8988T (cell line): ENCODE data around the gene PLAGL2.

Experiments
- DNase-seq: peaks from one replicate; pipeline ENCODE4 v3.0.0; 2011

PLAGL2 gene

DNA sequence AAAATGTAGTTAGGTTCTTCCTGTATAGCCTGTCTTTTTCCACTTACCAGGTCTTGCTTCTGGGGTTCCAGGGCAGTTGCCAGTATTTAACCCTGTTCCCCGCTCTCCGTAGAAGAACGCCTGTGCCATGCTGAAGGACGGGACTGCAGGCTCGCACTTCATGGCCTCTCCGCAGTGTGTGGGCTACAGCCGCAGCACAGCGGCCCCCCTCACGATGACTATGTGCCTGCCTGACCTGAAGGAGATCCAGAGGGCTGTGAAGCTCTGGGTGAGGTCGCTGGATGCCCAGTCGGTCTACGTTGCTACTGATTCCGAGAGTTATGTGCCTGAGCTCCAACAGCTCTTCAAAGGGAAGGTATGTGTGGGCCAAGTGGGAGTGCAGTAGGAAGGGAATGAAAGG is 23.2 kb upstream of the PLAGL2 start:
- no peak for DNase-seq

DNA sequence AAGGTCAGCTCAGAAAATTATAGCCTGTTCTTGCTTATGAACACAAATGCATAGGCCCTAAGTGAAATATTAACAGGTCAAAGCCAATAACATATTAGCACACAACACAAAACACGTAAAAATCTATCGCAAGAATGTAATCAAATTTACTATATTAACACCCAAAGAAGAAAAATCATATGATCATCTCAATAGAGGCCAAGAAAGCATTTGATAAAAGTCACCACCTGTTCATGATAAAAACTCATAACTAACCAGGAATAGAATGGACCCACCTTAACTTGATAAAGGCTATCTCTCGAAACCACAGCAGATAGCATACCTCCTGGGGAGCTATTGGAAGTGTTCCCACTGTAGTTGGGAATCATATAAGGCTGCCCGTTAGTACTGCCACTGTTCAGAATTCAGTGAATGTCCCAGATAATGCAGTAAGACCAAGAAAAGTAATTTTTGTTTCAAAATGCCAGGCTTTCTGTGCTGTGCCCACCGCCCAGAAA is 21.8 kb upstream of the PLAGL2 start:
- DNase-seq: no peak

DNA sequence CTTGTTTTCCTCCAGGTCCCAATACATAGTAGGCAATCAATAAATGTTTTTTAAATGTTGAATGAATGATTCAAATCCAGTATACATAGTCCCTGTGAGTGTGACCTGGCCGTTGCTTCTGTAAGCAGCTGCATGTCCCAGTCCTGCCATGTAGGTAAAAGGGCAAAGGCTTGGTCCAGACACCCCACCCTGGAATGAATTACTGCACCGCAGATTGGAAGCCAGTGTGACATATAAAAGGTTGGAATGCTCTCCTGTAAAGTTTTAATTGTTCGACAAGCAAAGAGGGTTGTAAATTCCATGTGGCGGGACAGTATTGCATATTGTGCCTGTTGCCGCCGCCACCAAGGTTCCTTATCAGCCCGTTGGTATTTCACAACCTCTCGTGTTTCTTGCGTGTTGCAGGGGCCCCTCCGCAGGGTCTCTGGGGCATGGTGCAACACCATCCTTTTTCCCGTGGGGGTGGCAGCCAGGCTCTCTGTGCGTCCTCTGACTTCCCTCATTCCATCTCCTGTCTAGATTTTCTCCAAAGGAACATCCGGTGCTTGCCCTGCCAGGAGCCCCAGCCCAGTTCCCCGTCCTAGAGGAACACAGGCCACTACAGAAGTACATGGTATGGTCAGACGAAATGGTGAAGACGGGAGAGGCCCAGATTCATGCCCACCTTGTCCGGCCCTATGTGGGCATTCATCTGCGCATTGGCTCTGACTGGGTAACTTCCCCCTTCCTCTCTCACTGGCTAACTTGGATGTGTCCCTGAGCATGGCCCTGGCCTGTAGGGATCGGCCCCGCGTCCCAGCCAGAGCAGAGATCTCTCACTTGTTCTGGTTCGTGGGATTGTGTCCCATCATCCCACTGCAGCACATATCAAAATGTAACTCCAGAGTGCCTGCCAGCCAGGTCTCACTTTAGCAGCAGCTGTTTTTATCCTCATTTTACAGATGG is 20.5 kb upstream of the PLAGL2 start:
- no peak for DNase-seq

DNA sequence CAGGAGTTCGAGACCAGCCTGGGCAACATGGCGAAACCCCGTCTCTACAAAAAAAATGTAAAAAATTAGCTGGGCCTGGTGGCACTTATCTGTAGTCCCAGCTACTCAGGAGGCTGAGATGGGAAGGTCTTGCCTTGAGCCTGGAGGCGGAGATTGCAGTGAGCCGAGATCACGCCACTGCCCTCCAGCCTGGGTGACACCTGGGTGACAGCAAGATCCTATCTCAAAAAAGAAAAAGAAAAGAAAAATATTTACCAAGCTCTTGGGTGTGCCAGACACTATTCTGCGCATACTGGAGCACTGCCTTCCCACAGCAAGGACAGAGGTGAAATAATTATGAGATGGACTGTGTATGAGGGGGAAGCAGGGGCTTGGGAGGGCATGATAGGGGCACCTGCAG is 19.8 kb upstream of the PLAGL2 start:
- DNase-seq: no peak

DNA sequence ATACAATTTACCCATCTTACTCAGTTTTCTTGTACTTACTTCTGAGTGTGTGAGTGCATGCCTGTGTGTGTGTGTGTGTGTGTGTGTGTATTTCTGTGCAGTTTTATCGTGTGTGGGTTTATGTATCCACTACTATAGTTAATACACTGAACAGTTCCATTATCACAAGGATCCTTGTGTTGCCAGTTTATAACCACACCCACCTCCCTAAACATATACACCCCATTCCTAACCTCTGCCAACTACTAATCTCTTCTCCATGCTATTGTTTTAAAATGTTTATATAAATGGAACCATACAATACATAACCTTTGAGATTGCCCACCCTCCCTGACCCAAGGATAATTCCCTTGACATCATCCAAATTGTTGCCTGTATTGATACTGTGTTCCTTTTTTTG is 18.8 kb upstream of the PLAGL2 start:
- DNase-seq: no peak

DNA sequence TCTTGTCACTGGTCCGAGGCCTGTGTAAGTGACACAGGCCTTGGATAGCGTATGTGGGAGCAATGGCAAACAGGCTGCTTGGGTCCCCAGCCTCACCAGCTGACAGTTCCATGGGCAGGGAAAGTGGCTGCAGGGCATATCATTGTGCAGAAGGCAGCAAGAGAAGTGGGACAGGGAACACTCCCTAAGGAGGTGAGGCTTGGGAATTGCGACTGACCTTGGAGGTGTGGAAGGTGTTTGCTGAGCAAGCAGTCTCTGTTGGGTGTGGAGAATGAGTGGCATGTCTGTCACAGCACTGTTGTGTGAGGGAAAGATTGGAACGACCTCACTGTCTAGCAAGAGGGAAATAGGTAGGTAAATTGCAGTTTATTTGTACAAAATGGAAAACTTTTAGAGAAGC is 16.9 kb upstream of the PLAGL2 start:
- DNase-seq: no peak

DNA sequence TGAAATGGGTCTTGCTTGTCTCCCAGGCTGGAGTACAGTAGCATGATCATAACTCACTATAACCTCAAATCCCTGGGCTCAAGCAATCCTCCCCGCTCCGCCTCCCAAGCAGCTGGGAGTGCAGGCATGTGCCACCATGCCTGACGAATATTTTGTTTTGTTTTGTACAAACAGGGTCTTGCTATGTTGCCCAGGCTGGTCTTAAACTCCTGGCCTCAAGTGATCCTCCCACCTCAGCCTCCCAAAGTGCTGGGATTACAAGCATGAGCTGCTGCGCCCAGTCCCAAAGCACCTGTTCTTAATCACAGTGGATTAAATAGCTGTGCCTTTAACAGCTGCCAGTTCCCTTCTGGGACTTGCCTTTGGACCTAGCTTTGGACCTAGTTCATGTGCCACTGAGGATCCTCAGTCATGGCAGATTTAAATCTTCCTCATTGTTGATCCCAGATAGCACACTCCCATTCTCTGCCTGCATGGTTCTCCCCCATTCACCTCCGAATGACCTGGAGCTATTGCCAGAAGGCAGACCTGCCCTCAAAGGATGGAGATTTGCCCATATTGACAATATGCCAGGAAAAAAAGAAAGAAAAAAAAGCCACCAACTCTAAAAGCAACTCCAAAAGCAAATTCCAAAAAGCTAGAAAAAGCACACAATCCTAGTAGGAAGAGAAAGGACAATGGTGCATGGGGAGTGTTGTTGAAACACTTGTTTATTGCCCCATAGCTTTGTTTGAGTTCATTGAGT is 10.8 kb upstream of the PLAGL2 start:
- DNase-seq: no peak

DNA sequence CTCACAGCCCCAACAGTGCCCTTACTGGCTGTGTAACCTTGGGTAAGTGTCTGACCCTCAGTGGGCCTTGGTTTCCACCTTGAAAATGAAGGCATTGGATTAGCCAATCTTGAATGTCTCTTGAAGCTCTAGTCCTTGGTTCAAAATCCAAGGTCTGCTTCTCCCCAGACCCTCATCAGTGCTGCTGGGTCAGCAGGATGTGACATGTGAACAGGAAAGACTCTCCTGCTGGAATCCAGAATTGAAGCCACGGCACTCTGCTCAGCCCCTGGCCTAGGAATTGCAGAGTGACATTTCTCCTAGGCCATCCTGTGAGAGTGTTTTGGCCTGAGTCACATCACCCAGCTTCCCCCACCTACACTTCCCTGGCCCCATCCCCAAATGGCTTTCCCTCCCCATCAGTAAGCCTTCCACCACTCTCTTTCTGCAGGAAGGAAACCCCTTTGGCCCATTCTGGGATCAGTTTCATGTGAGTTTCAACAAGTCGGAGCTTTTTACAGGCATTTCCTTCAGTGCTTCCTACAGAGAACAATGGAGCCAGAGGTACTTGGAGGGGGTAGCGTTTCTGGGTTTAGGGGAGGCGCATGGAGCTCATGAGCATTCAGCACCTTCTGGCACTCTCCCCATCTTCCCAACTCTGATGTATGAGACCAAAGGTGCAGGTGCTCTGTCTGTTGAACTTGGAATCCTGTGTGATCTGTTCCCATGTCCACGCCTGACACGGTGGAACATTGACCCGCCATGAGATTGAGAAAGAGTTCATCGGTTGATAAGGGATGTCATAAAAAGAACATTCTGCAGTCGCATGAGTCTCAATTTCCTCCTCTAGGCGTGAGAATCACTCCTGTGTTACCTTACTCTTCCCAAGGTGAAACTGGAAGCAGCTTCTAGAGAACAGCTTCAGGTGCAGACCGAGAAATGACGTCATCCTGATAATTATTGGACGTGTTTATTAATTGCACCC is 8.9 kb upstream of the PLAGL2 start:
- DNase-seq: no peak

DNA sequence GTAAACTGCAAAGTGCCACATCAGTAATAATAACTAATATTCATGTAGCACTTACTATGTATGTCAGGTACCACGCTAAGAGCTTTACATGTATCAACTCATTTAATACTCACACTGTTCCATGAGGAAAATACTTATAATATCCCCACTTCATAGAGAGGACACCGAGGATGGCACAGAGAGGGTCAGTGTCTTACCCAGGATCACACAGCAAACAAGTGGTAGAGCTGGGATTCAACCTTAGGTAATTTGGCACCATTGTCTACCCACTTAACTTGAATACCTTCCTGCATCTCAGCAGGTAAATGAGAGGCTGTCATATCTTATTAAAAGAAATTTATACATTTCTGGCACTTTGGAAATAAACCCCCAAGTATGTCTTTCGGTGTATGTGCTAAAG is 8.2 kb upstream of the PLAGL2 start:
- no peak for DNase-seq

DNA sequence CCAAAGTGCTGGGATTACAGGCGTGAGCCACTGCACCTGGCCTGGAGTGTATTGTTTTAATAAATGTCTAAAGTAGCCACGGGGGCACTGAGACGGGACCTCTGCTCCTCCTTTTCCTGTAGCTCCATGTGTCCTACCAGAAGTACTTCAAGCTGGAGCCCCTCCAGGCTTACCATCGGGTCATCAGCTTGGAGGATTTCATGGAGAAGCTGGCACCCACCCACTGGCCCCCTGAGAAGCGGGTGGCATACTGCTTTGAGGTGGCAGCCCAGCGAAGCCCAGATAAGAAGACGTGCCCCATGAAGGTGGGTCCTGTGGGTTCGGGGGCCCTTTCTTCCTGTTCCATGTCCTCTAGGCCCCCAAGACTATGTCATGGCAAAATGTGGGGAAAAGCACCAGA is 7.6 kb upstream of the PLAGL2 start:
- DNase-seq: no peak

DNA sequence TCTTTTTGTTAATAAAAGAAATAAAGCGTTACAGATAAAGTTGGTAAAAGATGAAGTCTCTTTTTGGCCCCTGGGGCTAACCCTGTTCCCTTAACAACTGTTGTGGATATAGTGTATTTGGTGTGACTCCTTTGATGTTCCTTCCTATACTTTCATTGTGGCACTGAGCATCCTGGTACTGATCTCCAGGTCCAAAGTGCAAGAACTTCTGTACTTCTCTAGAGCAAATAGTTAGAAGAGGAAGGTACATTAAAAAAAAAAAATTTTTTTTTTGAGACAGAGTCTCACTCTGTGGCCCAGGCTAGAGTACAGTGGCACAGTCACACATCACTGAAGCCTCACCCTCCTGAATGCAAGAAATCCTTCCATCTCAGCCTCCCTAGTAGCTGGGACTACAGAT is 6.3 kb upstream of the PLAGL2 start:
- DNase-seq: no peak

DNA sequence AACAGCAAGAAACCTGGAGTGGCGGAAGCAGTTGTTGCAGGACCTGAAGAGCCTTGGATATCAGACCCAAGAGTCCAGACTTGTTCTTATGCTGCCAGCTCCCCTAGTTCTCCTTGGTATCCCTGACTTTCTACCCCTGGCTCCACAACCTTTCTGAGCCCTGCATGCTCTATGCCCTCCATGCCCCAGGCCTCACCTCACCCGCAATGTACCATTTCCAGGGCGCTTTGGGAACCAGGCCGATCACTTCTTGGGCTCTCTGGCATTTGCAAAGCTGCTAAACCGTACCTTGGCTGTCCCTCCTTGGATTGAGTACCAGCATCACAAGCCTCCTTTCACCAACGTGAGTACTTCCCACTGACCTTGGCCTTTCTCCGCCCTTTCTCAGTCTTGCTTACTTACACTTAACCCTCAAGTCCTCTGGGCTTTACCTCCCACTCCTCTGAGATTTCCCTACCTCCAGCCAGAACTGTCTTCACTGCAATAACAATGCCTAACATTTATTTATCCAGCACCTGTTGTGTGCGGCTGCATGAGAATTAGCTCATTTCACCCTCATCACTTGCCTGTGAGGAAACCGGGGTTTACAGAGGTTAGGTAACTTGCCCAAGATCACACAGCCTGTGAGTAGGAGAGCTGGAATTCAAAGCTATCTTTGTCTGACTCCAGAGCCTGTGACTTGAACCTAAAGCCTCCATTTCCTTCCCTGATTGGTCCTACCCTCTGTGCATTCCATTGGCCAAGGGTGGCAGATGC is 2.5 kb upstream of the PLAGL2 start:
- no peak for DNase-seq

DNA sequence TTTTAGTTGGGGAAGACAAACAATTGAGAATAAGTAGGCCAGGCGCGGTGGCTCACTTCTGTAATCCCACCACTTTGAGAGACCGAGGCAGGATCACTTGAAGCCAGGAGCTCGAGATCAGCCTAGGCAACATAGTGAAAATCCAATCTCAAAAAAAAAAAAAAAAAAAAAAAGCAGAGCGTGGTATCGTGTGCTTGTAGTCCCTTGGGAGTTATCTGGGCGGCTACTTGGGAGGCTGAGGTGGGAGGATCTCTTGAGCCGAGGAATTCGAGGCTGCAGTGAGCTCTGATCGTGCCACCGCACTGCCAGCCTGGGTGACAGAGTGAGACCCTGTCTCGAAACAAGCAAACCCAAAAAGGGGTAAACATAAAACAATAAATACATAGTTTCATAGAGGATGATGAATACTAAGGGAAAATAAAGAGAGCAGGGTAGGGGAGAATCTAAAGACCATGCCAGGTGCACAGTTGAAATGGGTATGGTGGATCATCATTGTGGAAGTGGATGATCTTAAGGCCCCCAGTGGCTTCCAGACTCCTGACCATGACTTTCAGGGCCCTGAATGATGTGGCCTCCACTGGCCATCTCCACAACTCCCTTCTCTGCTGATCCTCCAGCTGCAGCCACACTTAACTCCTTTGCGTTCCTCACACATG is 1.1 kb upstream of the PLAGL2 start:
- no peak for DNase-seq

DNA sequence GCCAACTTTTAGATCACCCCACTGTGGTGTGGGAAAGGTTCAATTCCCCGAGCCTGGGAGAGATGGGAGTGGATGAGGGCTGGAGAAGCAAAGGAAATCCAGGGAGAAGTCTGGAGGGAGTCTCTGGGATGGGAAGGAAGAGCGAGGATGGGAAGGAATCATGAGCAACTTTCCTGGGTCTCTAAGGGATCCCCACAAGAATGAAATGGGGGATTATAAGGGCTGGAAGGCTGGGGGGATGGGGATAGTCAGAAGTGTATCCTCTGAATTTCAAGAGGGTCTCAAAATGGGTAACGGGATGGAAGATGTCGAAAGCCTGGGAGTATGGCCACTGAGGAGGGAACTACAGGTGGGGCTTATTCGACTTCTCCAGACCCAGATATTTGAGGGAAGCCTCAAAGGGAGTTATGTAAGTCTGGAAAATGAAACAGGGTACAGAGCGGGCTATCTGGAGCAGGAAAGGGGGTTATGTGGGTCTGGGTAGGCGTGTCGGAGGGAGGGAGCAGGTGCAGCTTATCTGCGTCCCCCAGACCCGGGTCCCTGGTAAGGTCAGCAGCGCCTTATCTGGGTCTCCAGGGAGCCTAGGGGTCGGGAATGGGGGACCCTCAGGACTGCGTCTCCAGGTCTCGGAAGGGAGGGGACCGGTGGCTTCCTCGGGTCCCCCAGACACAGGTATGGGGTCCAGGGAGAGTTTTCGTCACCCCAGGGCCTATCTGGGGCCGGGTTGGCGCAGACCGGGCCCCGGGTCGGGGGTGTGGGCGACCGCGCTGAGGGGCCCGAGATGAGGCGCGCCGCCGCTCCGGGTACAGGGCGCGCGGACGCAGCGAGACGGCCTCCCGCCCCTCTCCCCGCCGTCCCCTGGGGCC is 550 bp downstream of the PLAGL2 start:
- no peak for DNase-seq

DNA sequence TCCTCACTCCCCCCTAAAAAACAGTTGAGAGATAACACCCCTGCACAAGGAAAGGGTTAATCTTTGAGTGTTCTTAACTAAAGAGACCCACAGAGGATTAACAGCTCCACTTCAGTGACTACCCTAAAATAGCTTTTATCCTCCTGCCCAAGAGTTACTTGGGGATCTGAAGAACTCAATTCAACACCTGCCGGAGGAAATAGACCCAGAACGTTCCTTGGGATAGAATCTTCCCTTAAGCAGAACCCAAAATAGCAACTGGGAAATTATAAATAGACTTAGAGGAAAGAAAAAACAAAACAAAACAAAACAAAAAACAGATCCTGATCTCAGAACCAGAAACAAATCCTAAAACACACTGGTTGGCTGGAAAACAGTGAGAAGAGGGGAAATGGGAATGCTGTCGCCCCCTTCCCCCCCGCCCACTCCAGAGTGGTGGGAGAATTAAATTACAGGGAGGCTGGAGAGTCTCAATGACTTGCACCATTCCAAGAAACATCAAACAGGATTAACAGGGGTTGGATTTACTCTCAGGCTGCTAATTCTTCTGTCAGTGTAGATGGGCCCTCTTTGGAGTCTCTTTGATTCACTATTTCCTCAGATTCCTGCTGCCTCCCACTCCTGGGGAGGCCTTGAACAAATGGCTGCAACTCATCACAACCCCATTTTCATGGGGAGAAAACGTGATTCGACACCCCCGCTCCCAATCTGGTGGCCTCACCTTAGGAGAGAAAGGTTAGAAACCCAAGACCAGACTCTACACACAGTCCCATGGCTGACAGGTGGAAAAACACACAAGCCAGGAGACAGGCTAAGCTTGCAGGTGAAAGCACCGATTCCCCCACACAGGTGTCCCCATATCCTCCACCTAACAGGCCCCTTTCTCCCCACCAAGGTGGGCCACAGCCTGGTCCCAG is 1.4 kb downstream of the PLAGL2 start:
- no peak for DNase-seq

DNA sequence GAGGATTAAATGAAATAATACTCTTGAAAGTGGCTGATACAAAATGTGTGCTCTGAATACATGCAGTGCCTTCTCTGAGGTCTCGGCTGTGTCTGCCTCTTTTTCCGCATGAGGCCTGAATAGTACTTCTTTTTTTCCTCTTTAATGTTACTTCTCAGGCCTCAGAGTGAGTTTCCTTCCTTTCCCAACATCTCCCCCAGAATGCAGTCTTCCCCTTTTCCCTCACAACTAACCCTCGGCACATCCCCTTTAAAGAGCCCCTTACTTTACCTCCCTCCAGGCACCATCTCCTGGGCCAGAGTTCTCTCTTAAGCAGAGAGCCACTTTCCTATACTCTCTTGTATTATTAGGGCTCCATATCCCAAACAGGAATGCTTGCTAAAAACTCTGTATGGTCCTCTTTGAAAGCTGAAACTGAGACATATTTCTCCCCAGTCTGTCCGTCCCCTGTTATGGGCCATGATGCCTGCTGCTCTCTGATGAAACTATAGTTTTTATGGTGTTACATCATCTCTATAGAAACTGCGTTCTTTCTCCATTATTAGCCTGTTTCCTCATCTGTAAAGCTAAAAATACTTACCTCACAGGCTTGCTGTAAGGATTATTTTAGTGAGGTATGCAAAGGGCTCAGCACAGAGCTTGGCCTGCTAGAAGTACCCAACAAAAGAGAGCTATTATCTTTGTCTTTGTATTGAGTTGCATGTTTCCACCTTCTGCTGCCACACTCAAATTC is 2.3 kb downstream of the PLAGL2 start:
- no peak for DNase-seq

DNA sequence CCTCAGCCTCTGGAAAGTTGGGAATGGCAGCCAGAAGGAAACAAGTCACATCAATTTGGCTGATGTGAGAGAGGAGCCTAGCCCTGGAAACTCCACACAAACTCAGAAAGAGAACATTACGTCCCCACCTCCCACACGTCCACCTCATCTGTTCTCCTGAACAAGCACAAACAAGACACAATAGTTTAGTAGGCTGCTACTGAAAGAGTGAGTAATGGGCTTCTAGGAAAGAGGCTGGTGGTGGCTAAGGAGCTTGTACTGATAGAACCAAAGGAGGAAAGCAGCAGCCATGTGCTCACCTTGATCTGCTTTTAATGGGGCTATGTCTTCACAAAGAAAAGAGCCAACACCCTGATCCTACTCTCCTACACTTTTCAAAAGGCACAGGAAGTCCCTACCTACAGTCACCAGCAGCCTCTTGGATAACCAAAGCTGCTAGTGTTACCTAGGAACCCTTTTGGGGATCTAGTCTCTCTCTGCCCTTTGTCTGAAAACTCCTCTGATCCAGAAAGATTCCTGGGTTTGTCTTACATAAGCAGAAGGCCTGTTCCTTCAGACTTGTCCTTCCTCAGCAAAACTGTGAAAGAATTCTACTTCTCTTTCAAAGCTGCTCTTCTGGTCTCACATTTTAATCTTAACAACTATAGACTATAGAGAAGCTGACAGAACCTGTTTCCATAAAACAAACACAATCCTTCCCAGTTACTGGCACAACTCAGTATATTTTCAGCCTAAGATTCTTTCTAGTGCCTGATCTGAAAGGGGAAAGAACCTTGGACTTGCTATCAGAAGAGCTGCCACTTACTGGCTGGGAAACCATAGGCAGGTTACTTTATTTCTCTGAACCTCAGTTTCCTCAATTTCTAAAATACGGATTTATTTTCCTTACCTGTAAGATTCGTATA is 3.1 kb downstream of the PLAGL2 start:
- DNase-seq: no peak
